T47D (cell line): ENCODE measurements around the gene BTNL3.
"Not testable (repeated sequence)": the region's sequence is repeated elsewhere in the genome, so short reads cannot be mapped to it uniquely, and the experiment has no call there.

Experiments used
- DNase-seq, 2 experiments: peaks; one replicate each; pipeline versions ENCODE4 v3.0.0 to v3.0.0-alpha.2; 2011 to 2012; ENCODE audit warnings: low read depth in 1 of 2, low spot score in 1 of 2
- JUND ChIP-seq: IDR thresholded peaks from 2 replicates; pipeline ENCODE4 v1.6.1; 2012; ENCODE audit warnings: low read depth
- in situ Hi-C: cut with HindIII; loops from 2 replicates; pipeline ENCODE4 v1.10.0; 2016; ENCODE audit warnings: low sequenced_read_pairs, low pct_unique_long_range_greater_than_20kb

BTNL3 gene

DNA sequence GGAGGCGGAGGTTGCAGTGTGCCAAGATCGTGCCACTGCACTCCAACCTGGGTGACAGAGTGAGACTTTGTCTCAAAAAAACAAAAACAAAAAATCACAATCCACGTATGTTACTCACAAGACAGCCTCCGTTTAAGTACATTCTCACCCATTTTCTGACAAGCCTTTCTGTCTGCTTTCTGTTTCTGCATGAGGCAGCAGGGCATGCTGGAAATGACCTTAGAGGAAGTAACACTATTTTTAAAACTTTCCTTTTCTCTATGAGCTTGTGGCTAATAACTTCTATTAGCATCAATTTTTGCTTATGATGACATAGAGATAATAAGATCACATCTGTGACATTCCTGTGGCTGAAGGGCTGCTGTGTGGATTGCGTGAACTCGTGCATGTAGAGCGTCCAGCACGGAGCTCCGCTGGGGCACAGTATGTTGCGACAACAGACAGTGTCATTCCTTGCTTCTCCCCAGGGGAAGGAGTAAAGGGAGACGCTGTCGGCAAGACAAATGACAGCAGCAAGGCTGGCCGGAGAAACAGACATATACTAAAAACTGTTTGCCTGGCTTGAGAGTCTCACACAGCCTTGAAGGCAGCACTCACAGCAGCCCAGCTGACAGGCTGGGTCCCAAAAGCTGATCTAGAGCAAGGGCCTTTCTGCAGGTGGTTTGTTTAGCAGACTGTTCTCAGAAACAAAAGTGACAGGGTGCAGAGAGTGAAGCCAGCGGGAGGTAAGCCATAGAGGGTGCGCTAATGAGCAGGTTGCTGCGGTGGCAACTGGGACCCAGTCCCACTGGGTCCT is 1.6 kb downstream of the BTNL3 start:
- TF ChIP-seq JUND = no peak
- peak in 1 of 2 experiments; percentile 31 for DNase-seq
- in situ Hi-C loops = no loop called here

DNA sequence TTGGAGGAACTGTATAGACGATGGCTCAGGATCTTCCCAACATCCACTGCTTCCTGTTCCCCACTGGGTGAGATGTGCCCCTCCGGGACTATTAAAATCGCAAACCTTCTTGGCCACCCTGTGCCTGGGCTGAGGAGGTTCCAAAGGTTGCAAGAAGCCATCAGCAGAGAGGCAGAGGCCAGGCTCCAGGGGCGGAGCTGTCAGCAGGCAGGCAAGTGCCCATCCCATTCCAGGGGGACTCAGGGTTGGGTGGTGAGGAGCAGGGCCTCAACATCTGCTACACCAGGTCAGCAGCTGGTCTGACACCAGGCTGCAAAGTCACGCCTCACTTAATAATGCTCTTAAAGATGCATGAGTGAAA is 2.2 kb downstream of the BTNL3 start:
- in situ Hi-C loops = no loop called here
- DNase-seq = no peak
- no peak for TF ChIP-seq JUND

GRCh38 chr5:181001947-181002346 is 13.3 kb downstream of the BTNL3 start:
- in situ Hi-C loops = no loop called here
- no peak for TF ChIP-seq JUND

DNA sequence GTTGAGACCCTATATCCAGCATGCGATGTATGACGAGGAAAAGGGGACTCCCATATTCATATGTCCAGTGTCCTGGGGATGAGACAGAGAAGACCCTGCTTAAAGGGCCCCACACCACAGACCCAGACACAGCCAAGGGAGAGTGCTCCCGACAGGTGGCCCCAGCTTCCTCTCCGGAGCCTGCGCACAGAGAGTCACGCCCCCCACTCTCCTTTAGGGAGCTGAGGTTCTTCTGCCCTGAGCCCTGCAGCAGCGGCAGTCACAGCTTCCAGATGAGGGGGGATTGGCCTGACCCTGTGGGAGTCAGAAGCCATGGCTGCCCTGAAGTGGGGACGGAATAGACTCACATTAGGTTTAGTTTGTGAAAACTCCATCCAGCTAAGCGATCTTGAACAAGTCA is 17.1 kb downstream of the BTNL3 start:
- in situ Hi-C loops = no loop called here
- DNase-seq = no peak

More at GRCh38 chr5:181001947-181002346, 13.3 kb downstream of the BTNL3 start:
- DNase-seq = no peak

GRCh38 chr5:181008136-181008535 is 19.5 kb downstream of the BTNL3 start:
- in situ Hi-C loops = no loop called here

More for the DNA sequence above, 17.1 kb downstream of the BTNL3 start:
- TF ChIP-seq JUND = no peak

GRCh38 chr5:181010018-181010417 is 21.4 kb downstream of the BTNL3 start:
- in situ Hi-C loops, DNase-seq: not testable (repeated sequence)

More at GRCh38 chr5:181008136-181008535, 19.5 kb downstream of the BTNL3 start:
- TF ChIP-seq JUND = no peak
- no peak for DNase-seq

DNA sequence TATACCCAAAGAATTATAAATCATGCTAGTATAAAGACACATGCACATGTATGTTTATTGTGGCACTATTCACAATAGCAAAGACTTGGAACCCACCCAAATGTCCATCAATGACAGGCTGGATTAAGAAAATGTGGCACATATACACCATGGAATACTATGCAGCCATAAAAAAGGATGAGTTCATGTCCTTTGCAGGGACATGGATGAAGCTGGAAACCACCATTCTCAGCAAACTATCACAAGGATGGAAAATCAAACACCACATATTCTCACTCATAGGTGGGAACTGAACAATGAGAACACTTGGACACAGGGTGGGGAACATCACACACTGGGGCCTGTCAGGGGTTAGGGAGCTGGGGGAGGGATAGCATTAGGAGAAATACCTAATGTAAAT is 26.0 kb downstream of the BTNL3 start:
- DNase-seq, in situ Hi-C loops: not testable (repeated sequence)

- in situ Hi-C loops, DNase-seq: not testable (repeated sequence)
Measured at GRCh38 chr5:181017448-181017847, 28.8 kb downstream of the BTNL3 start.

GRCh38 chr5:181020688-181021087 is 32.0 kb downstream of the BTNL3 start:
- DNase-seq = no peak
- no peak for TF ChIP-seq JUND
- in situ Hi-C loops = no loop called here

DNA sequence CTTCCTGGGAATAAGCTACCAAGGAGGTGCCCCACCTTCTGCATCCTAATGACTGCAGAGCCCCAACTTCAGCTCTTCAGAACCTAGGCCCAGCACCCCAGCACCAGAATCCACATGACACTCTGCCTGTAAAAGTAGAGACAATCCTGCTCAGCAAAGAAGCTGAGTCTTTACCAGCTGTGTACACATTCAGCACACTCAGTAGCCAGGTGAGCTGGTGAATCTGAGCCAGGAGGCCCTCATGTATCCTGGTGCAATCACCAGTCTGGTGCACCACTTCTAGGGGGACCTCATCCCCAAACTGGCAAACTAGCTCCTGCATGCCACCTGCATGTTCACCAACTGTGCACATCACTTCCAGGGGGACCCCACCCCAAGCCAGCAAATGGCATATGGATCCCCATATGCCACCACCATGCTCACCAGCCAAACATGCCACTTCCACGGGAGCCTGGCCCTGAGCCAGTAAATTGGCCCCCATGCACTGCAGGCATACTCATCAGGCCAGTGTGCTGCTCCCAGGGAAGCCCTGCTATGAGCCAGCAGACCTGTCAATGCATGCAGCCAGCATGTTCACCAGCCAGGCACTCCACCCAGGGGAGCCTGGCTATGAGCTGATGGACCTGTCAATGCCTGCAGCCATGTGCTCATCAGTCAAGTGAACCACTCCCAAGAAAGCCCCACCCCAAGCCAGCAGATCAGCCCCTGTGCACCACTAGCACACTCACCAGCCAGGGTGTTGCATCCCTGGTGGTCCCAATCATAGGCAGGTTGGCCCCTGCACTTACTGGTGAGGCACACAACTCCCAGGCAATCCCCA is 35.8 kb downstream of the BTNL3 start:
- no peak for DNase-seq
- in situ Hi-C loops = no loop called here
- TF ChIP-seq JUND = no peak

GRCh38 chr5:181027452-181028031 is 38.9 kb downstream of the BTNL3 start:
- in situ Hi-C loops = no loop called here
- DNase-seq = no peak
- no peak for TF ChIP-seq JUND

GRCh38 chr5:181028032-181028819 is 39.6 kb downstream of the BTNL3 start:
- in situ Hi-C loops = no loop called here

More at GRCh38 chr5:181028032-181028819, 39.6 kb downstream of the BTNL3 start:
- TF ChIP-seq JUND = no peak
- no peak for DNase-seq
